K562 (cell line): ENCODE measurements around the gene SRL. TPM values are rescaled to one million over a fixed set of nuclear protein-coding genes. Genes with fewer than 3 reads are reported as not detected.

ENCODE experiments used
- FOXA1 ChIP-seq: fragments of 450-650 bp; IDR thresholded peaks from 2 replicates; pipeline ENCODE4 v1.6.1; 2016; ENCODE audit warnings: mild to moderate bottlenecking, borderline replicate concordance
- HINFP ChIP-seq: fragments of 450-650 bp; conservative IDR thresholded peaks from 2 replicates; pipeline ENCODE4 v1.6.1; 2016; ENCODE audit warnings: missing genetic modification characterization, low read depth, mild to moderate bottlenecking, control low read depth, missing compliant biosample characterization
- NR0B1 ChIP-seq: fragments of 450-650 bp; IDR thresholded peaks from one replicate; pipeline ENCODE4 v1.6.1; 2018; ENCODE audit warnings: mild to moderate bottlenecking, moderate library complexity; ENCODE audit not compliant: partially characterized antibody
- POLR3A ChIP-seq: IDR thresholded peaks from 2 replicates; pipeline ENCODE4 v1.6.1; 2011; ENCODE audit warnings: borderline replicate concordance, mild to moderate bottlenecking, moderate library complexity; ENCODE audit not compliant: insufficient read length, insufficient read depth; ENCODE audit errors: extremely low read depth
- RERE ChIP-seq: sonication (generic); formaldehyde crosslinking; IDR thresholded peaks from 2 replicates; pipeline ENCODE4 v1.8.0; 2023; ENCODE audit warnings: missing genetic modification reagents, mild to moderate bottlenecking, borderline replicate concordance
- RREB1 ChIP-seq: fragments of 250-450 bp; sonication (Bioruptor Pico); IDR thresholded peaks from 2 replicates; pipeline ENCODE4 v1.4.0; 2020
- ZNF146 ChIP-seq: IDR thresholded peaks from one replicate; pipeline ENCODE4 v1.6.1; 2018; ENCODE audit warnings: missing compliant biosample characterization; ENCODE audit not compliant: unreplicated experiment
- ZNF395 ChIP-seq: fragments of 200-800 bp; sonication (Bioruptor generic); IDR thresholded peaks from 2 replicates; pipeline ENCODE4 v1.6.1; 2017; ENCODE audit warnings: missing genetic modification characterization, missing compliant biosample characterization
- polyA plus RNA-seq, 8 experiments: library from polyadenylated mRNA; depleted of rRNA in 4 of 8; stranded (reverse) in 5 of 8; unstranded in 3 of 8; fragments of >200 nt; fragmentation: Nextera tagmentation in 2 of 8; fragmentation: Illumina TruSeq in 1 of 8; extraction: Ambion mirVana in 2 of 8; extraction: Trizol in 1 of 8; gene quantifications; 2 replicates each; pipeline versions ENCODE4 v1.2.1 to v1.2.3, GENCODE V29; 2011 to 2014; ENCODE audit warnings: inconsistent platforms in 1 of 8, missing spikeins in 1 of 8
- total RNA-seq, 7 experiments: library from RNA; depleted of rRNA in 6 of 7; stranded (reverse); fragments of >200 nt in 6 of 7; fragmentation: Illumina TruSeq in 2 of 7; extraction: Trizol in 2 of 7; gene quantifications; 2 replicates each; pipeline versions ENCODE4 v1.2.1 to v1.2.3, GENCODE V29; 2011 to 2021; ENCODE audit warnings: low replicate concordance in 1 of 7

The SRL gene
- total and polyA plus RNA-seq, 9 of the 15 experiments (the other 6 are each of a cell fraction or from before 2014, with no cell fraction given): 0.01 TPM; not detected in 8

- no peak for TF ChIP-seq HINFP
- no peak for TF ChIP-seq NR0B1
- no peak for TF ChIP-seq RREB1 (CRISPR knock-in tag)
- TF ChIP-seq ZNF146: no peak
- no peak for TF ChIP-seq FOXA1
- TF ChIP-seq POLR3A: no peak
- TF ChIP-seq RERE: no peak; the same call in 1 of the 2 replicates
- peak; percentile 88 for TF ChIP-seq ZNF395
Observed at GRCh38 chr16:4271176-4272113, 29.6 kb upstream of the SRL start (continued).
